Activated gamma-delta T cell (primary cell): Measurements from ENCODE around the gene FFAR2.

Source experiments
- DNase-seq: peaks from one replicate; lab custom pipeline; 2025; lab: John Stamatoyannopoulos, UW

FFAR2 gene

GRCh38 chr19:35486268-35486708, 38.2 kb downstream of the FFAR2 start:
- no peak for DNase-seq

- DNase-seq = no peak
Measured at GRCh38 chr19:35487656-35488182, 39.7 kb downstream of the FFAR2 start.

DNA sequence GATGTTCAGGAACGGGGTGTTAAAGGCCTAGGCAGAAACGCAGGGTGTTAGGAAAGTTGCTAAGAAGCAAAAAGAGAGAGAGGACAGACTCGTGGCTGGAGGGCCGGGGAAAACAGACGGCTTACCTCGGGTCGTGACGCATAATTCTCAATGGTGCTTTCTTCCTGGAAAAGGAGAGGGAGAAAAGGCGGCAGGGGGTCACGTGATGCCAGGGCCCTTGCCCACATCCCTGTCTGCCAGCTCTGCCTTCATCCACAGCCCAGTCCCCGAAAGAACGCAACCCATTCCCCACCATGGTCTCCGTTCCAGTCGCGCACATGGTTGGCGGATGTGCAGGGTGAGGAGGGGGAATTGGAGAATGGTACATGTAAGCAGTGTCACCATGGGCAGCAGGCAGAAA, 40.6 kb downstream of the FFAR2 start:
- no peak for DNase-seq

DNA sequence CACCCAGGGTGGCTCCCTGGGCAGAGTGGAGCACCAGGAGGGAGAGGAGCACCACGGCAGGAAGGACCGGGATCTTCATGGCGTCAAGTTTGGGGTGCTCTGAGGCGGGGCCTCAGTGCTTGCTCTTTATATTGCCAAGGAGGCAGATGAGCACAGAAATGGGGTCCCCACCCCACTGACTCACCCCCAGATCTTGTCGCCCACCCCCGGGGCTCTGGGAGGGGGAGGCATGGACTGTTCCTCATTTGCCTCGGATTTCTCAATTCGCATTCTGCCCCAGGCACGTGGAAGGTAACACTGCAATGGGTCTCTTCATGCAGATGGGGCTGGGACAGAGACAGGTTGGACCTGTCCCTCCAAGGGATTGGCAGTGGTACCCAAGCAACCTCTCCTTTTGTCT, 42.3 kb downstream of the FFAR2 start, which contains the start of gene KRTDAP:
KRTDAP (minus strand) TSS at position 101 of the 400 bp plus-strand sequence; CDS start at position 79, 22 bp downstream.
- no peak for DNase-seq

DNA sequence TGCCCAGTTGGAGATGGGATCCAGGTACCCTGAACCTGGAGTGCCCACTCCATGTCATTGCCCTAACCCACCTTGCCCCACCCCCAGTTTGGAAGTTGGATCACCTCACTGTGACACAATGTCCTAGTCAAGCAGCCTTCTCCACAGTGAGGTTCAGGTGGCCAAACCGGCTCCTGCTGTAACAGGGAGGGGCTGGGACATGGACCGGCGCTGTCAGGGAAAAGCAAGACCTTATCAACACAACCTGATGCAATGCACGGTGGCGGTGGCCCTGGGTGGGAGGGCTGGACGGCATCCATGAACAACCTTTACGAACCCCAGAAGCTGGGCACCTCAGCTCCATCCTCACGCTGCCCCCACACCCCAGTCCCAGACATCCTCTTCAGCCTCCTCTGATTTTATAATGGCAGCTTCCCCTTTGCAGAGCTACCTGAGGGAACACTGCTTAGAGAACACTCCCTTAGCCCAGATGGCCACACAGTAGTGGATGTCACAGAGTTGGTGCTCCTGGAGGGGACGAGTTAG, 43.8 kb downstream of the FFAR2 start:
- DNase-seq = no peak

GRCh38 chr19:35493971-35494370, 45.9 kb downstream of the FFAR2 start:
- no peak for DNase-seq

DNA sequence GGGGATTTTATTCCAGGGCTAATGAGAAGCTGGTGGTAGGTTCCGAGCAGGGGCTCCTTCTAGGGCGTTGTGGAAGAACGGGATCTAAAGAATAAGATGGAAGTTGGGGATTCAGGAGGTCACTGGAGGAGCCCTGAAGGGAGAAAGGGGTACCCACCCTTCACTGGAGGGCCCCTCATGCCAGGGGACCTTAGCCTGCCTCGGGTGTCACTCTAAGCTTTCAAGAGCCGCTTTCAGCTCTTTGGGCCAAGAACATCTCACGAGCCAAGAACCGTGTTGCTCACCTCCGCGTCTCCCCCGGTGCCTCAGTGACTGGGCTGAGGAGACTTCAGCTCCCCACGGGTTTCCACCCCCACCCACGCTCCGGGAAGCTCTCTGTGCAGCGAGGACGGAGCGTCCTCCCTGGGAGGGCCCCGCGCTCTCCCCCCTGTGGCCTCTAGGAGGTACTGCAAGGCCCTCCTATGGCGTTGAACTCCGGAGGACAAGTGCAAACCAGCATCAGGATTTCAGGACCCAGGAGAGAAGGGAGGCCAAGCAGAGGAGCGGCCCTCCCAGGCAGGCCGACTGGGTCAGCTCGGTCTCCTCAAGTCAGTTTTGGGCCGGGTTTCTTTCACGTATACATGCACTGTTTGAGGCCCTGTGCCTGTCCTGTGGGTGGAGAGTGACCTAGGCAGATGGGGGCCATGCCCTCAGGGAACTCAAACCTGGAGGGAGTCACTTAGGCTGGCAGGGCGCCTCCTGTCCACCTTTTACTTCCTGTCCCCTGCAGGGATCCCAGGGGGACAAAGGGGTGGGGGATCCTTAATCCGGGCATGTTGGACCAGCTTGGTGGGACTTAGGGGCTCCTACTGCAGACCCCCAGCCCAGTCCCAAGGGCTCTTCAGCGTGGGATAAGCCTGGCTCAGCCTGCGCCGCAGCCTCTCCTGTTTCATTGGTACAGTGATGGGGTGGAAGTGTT, 47.3 kb downstream of the FFAR2 start:
- DNase-seq = no peak

DNA sequence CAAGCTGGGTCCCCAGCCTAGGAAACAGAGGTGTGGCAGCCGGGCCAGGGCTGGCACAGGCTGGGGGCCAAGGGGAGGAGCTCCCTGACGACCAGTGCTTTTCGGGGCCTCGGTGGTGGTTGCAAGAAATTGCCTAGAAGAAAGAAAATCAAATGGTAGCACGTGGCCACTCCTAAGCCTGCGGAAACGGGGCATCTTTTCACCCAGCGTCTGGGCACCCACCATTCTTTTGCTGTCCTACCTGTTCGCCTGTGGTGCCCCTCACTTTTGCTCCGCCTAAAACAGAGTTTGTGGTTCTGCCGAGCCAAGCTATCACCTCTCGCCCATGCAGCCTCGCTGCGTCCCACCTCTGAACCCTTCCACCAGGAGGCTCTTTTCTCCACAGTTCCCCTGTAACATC, 49.3 kb downstream of the FFAR2 start:
- DNase-seq = no peak

DNA sequence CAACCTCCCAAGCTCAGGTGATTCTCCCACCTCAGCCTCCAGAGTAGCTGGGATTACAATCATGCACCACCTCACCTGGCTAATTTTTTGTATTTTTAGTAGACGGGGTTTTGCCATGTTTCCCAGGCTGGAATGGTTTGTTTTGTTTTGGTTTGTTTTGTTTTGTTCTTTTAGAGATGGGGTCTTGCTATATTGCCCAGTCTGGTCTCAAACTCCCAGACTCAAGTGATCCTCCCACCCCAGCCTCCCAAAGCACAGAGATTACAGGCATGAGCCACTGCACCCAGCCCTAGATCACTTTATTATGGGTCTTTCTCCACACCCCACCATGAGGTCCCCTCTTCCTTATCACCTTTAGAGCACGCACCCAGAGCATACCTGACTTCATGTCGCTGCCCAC, 50.2 kb downstream of the FFAR2 start:
- no peak for DNase-seq

DNA sequence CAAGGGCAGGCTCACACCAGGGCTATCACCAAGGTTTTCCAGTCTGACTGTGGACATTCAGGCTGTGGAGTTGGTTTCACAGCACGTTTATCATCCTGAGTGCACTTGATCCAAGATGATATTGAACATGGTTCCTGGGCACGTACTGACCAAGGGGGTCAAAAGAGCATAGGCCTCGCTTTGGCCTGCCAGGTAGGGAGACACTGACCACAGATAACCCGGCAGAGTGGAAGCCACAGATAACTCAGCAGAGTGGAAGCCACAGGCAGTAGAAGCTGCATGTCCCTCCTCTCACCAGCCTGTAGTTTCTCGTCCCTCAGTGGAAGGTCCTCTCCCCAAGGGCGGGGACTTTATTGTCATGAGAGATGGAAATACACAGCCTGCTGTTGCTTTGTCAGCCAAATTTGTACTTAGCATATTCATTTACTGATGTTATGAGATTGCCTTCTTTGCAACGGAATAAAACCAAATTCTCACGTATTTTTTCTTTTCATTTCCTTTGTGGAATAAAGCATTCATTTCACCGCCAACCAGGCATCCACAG, 51.0 kb downstream of the FFAR2 start:
- DNase-seq = no peak

GRCh38 chr19:35500611-35501010, 52.6 kb downstream of the FFAR2 start:
- DNase-seq = no peak
